GM19025 (cell line): ENCODE measurements around the gene LZTR1.

ENCODE experiments used
- ATAC-seq: cut with Tn5 transposase; IDR thresholded peaks from one replicate; pipeline ENCODE4 v1.9.1; 2021; ENCODE audit warnings: mild to moderate bottlenecking, low read depth, moderate library complexity; ENCODE audit not compliant: unreplicated experiment

LZTR1 gene

GRCh38 chr22:21012446-21013407 lies 30.6 kb downstream of the LZTR1 start:
- no peak for ATAC-seq

- peak; percentile 21 for ATAC-seq
These were observed 31.6 kb downstream of the LZTR1 start for GRCh38 chr22:21013657-21014201.

DNA sequence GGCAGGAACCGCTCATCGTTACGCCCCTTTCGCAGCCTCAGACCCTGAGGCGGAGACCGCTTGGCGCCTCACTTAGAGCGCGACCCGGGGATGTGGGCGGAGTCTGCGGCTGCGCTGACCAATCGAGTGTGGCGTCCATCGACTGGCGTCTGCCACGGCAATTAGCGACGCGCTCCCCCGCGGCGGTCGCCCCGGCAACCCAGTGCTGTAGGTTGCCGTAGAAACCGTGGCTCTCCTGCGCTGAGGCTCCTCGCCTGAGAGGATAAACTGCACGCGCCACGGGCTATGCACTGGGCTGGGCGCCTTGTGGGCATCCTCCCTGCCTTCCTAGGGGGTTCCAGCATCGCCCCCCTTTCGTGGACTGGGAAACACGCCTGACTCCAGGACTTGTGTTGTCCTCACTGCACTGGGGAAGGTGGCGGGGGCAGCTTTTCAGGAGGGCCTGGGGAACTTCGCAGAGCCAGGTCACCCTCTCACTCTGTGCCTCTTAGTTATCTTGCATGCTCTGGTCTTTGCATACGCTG lies 32.2 kb downstream of the LZTR1 start:
- peak; percentile 88 for ATAC-seq

GRCh38 chr22:21014726-21015465 lies 32.8 kb downstream of the LZTR1 start, which contains the start of gene P2RX6:
TSS of gene P2RX6 (plus strand) at chr22:21015165. CDS start at chr22:21015175, 10 bp downstream.
- ATAC-seq: no peak

- no peak for ATAC-seq
These were observed 33.4 kb downstream of the LZTR1 start for GRCh38 chr22:21015466-21016006.

GRCh38 chr22:21016644-21017420 lies 34.7 kb downstream of the LZTR1 start:
- ATAC-seq: no peak

GRCh38 chr22:21018314-21018713 lies 36.2 kb downstream of the LZTR1 start:
- ATAC-seq: no peak

DNA sequence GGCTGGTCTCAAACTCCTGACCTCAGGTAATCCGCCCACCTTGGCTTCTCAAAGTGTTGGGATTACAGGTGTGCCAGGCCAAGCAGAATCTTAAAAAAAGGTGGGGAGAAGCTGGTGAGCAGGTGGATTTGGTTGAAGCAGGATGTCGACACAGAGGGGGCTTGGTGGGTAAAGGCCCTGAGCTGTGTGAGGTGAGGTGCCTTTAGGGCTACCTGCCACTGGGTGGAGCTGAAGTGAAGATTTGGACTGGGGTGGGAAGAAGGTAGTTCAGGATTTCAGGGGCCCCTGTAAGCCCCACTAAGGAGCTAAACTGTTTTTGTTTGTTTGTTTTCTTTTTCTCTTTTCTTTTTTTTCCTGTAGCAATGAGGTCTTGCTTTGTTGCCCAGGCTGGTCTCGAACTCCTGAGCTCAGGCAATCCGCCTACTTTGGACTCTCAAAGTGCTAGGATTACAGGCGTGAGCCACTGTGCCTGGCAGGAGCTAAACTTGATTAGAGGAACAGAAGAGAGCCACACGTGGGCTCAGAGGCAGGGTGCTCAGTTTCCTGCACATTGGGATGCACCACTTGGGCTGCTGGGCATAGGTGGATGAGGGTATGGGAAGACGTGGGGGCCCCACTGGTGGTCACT lies 38.8 kb downstream of the LZTR1 start:
- no peak for ATAC-seq

- no peak for ATAC-seq
These were observed 40.4 kb downstream of the LZTR1 start for GRCh38 chr22:21022507-21022906.

DNA sequence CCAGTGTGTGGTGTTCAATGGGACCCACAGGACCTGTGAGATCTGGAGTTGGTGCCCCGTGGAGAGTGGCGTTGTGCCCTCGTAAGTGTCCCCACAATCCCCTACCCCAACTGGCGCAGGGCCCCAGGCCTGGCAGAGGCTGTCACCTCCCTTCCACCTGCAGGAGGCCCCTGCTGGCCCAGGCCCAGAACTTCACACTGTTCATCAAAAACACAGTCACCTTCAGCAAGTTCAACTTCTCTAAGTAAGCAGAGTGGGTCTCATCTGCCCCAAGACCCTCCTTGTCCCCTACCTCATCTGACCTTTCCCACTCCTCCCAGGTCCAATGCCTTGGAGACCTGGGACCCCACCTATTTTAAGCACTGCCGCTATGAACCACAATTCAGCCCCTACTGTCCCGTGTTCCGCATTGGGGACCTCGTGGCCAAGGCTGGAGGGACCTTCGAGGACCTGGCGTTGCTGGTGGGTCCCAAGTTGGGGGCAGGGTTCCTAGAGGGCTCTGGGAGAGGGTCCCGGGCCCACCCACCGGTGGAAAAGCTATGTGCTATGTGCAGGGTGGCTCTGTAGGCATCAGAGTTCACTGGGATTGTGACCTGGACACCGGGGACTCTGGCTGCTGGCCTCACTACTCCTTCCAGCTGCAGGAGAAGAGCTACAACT lies 41.0 kb downstream of the LZTR1 start:
- no peak for ATAC-seq

GRCh38 chr22:21025266-21025665 lies 43.2 kb downstream of the LZTR1 start:
- no peak for ATAC-seq

GRCh38 chr22:21025763-21026755 lies 44.0 kb downstream of the LZTR1 start:
- no peak for ATAC-seq

GRCh38 chr22:21026783-21027692 lies 44.9 kb downstream of the LZTR1 start:
- ATAC-seq: no peak

DNA sequence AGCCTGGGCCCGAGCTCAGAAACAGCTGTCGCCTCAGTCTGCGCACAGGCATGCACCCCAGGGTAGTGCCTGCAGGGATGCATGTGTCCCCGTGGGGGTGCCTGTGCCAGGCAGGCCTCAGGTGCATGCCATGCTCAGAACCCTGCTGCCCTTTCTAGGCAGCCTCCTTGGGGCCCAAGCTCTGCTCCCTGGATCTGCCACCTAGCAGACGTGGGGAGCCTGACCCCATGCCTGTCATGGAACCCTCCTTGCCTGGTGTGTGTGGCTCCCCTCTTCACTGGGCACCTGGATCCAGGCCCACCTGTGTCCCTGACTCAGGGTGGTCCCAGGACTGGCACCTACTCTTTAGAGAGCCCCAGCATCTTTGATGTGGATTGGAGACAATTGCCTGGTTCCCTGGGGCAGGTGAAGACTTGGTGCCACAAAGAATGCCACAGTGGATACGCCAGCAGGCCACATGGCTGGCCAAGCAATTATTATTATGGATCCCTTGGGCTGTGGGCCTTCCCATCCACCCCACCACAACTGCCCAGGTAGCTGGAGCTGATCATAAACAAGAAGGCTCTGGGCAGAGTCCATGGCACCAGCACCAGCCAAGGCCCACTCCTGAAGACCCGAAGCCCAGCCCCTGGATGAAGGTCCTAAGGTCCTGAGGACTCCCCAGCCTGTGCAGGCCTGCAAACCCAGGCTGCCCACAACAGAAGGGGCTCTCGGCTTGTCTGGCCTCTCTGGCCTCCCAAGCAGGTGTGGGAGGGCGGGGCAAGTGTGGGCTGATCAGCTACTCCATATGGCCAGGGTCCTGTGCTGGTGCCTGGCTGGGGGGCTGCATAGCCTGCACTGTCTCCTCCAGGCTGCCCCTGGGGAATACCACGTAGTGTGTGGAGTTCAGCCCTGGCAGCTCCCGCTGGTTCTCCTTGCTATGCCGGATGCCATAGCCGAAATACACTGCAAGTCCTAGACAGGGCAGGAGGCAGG lies 46.5 kb downstream of the LZTR1 start:
- ATAC-seq: no peak

GRCh38 chr22:21029486-21030025 lies 47.5 kb downstream of the LZTR1 start:
- ATAC-seq: no peak
